ENCODE measurements around the gene BAIAP2.

Gene BAIAP2

DNA sequence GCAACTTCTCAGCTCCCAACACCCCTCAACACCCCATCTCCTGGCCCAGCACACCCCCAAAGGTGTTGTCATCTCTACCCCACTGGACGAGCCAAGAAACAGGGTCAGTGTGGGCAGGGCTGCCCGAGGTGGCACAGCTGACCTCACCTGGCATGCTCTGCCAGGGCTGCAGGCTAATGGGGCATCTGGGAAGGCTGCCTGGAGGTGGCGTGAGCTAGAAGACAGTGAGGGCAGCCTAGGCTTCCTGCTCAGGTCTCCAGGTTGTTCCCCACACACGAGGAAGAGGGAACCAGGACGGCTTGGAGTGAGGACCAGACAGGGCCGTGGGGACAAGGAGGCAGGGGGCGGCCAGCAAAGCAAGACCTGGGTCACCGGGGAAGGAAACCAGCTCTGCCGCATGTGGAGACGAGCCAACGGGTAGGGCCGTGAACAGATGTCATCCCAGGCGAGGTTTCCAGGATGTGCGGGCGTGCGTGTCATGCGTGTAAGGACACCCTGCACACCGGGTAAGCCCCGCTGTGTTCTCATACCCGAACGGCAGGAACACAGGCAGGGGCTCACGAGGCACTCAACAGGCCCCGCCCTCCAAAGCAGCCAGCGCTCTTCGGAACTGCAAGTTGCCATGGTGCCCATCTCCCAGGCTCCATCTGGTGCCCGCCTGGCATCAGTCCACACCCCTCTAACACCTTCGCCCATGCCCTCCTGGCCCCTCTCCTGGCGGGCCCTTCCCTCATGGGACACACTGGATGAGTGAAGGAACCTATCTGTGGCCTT lies 100.7 kb downstream of the BAIAP2 start:
- Histone ChIP-seq H4K20me1 (peaks cover 0 to 71% (median 15%) of the 10 kb centered on the region in 11 experiments; a peak in 11 of 22 replicates), H3K27ac (no peak overlapping the region), H3K4me3 (no peak overlapping the region), H3K36me3 (no peaks in the 10 kb centered on the region), H3K27me3 (peaks cover 0 to 8% (median 0%) of the 10 kb centered on the region in 11 experiments; a peak in 3 of 22 replicates), H3K4me1 (peaks cover 12 to 66% (median 43%) of the 10 kb centered on the region in 10 experiments), H3K4me2 (peak overlapping the region; percentile 27 to 83 (median 68)), H3K9ac (peak overlapping the region in 4 of 11 experiments; percentile 5 to 41 (median 18); a peak in 2 of 22 replicates), H3K9me3 (replicated peaks in 1 of 11) (no peaks in the 10 kb centered on the region)
- no peak for TF ChIP-seq Cebpa-rat (IDR thresholded peaks at IDR 0.05)

DNA sequence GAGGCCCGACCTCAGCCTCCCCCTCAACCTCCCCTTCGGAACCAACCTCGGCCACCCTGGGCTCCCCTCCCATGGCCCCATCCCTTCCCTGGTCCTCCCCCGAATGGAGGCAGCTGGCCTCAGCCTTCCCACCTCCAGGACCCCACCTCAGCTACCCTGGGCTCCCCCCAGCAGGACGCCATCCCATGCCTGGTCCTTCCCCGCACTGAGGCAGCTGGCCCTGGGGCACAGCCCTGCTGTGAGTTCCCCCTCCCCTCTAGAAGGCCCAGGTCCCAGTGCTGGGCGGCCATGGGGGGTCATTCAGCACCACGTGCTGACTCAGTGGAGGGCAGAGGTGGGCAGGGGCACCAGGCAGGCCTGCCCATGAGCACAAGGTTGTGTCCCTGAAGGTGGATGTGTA lies 101.4 kb downstream of the BAIAP2 start:
- Histone ChIP-seq H3K9me3 (replicated peaks in 1 of 11) (no peaks in the 10 kb centered on the region), H3K36me3 (no peaks in the 10 kb centered on the region), H4K20me1 (peaks cover 0 to 70% (median 15%) of the 10 kb centered on the region in 11 experiments; a peak in 11 of 22 replicates), H3K27ac (no peak overlapping the region), H3K4me1 (peaks cover 12 to 72% (median 50%) of the 10 kb centered on the region in 10 experiments), H3K4me2 (peak overlapping the region; percentile 27 to 83 (median 68); a peak in 21 of 22 replicates), H3K9ac (peak overlapping the region in 1 of 11 experiments; percentile 33; a peak in 1 of 22 replicates), H3K4me3 (no peak overlapping the region), H3K27me3 (peaks cover 0 to 8% (median 0%) of the 10 kb centered on the region in 11 experiments; a peak in 3 of 22 replicates)
- no peak for TF ChIP-seq Cebpa-rat (IDR thresholded peaks at IDR 0.05)

DNA sequence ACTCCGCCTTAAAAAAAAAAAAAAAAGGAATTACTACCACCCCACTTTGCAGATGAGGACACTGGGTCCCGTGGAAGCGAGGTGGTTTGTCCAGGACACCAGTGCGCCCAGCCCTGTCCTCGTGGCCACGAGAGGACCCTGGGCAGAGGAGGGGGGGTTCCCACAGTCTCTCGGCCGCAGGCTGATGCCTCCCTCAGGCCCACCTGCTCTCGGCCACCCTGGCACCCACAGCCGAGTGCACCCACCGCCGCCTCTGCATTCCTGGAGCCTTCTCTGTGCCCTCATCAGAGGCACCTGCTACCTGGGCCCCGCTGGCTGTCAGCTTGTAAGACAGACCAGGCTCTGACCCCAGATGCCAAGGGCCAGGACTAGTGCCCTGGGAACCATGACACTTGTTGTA lies 102.3 kb downstream of the BAIAP2 start:
- Histone ChIP-seq H3K27me3 (peaks cover 0 to 8% (median 0%) of the 10 kb centered on the region in 11 experiments; a peak in 3 of 22 replicates), H3K4me2 (0 out of 22 replicates have a peak overlapping the region, but pooled peaks of 1 of the 11 experiments have one; percentile 83), H3K9me3 (replicated peaks in 1 of 11) (no peaks in the 10 kb centered on the region), H3K4me1 (peaks cover 16 to 76% (median 59%) of the 10 kb centered on the region in 10 experiments), H3K36me3 (no peaks in the 10 kb centered on the region), H4K20me1 (peaks cover 0 to 61% (median 15%) of the 10 kb centered on the region in 11 experiments; a peak in 11 of 22 replicates), H3K4me3 (no peak overlapping the region), H3K27ac (no peak overlapping the region), H3K9ac (no peak overlapping the region)
- no peak for TF ChIP-seq Cebpa-rat (IDR thresholded peaks at IDR 0.05)

DNA sequence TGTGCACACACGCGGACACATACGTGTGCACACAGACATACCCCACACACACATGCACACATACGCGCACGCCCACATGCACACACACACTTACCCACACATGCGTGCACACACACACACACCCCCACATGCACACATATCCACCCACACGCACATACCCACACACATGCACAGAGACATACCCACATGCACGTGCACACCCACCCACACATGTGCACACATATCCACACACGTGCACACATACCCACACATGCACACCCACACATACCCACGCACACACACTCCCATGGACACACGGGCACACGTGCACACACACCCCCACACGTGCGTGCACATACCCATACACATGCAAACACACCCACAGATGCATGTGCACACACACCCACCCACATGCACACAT lies 103.1 kb downstream of the BAIAP2 start:
- H3K27ac ChIP-seq, result no peak overlapping the region
- peaks cover 0 to 54% (median 15%) of the 10 kb centered on the region in 11 experiments; a peak in 11 of 22 replicates for H4K20me1 ChIP-seq
- no peak overlapping the region for H3K9ac ChIP-seq
- TF ChIP-seq Cebpa-rat (IDR thresholded peaks at IDR 0.05), result no peak
- H3K27me3 ChIP-seq, result peaks cover 0 to 8% (median 0%) of the 10 kb centered on the region in 11 experiments; a peak in 3 of 22 replicates
- no peak overlapping the region for H3K4me3 ChIP-seq
- H3K9me3 ChIP-seq (replicated peaks in 1 of 11), result no peaks in the 10 kb centered on the region
- H3K4me2 ChIP-seq, result no peak overlapping the region
- H3K4me1 ChIP-seq, result peaks cover 24 to 80% (median 67%) of the 10 kb centered on the region in 10 experiments
- H3K36me3 ChIP-seq, result no peaks in the 10 kb centered on the region

DNA sequence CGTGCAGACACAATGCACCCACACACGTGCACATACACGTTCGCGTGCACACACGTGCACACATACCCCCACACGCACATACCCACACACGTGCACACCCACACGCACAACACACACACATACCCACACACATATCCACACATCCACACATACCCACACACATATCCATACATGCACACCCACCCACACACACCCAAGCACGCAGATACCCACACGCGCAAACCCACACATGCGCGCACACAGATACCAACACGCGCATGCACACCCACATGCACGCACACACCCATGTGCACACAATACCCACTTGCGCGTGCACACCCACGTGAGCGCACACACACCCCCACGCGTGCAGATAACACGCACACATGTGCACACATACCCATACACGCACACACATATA lies 103.5 kb downstream of the BAIAP2 start:
- Histone ChIP-seq H3K27me3 (peaks cover 0 to 8% (median 0%) of the 10 kb centered on the region in 11 experiments; a peak in 3 of 22 replicates), H4K20me1 (peaks cover 0 to 50% (median 15%) of the 10 kb centered on the region in 11 experiments; a peak in 11 of 22 replicates), H3K4me1 (peaks cover 28 to 82% (median 71%) of the 10 kb centered on the region in 10 experiments), H3K4me3 (no peak overlapping the region), H3K4me2 (no peak overlapping the region), H3K9me3 (replicated peaks in 1 of 11) (no peaks in the 10 kb centered on the region), H3K27ac (no peak overlapping the region), H3K36me3 (no peaks in the 10 kb centered on the region), H3K9ac (no peak overlapping the region)
- no peak for TF ChIP-seq Cebpa-rat (IDR thresholded peaks at IDR 0.05)

GRCh38 chr17:81139428-81139827 lies 104.5 kb downstream of the BAIAP2 start:
- Histone ChIP-seq H3K4me1 (peaks cover 37 to 82% (median 72%) of the 10 kb centered on the region in 10 experiments), H3K36me3 (no peaks in the 10 kb centered on the region), H3K9ac (no peak overlapping the region), H3K27me3 (peaks cover 0 to 8% (median 0%) of the 10 kb centered on the region in 11 experiments; a peak in 3 of 22 replicates), H3K9me3 (replicated peaks in 1 of 11) (no peaks in the 10 kb centered on the region), H3K4me3 (no peak overlapping the region), H4K20me1 (peaks cover 0 to 41% (median 13%) of the 10 kb centered on the region in 11 experiments; a peak in 11 of 22 replicates), H3K27ac (no peak overlapping the region), H3K4me2 (peak overlapping the region in 6 of 11 experiments; percentile 11 to 97 (median 82); a peak in 9 of 22 replicates)
- TF ChIP-seq Cebpa-rat (IDR thresholded peaks at IDR 0.05), result no peak

DNA sequence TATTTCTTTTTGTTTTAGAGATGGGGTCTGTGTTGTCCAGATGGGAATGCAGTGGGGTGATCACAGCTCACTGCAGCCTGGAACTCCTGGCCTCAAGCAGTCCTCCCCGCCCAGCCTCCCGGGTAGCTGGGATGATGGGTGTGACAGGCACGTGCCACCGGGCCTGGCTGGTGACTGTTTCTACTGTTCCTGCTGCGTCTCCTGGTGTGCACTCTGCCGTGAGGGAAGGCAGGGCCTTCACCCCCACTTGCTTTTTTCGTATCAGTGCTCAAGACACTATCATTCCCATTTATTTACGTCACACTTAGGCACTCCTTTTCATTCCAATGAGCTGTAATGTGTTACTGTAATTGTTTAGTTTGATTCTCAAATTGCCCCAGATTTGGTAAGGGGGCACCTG lies 105.1 kb downstream of the BAIAP2 start:
- Histone ChIP-seq H3K9me3 (replicated peaks in 1 of 11) (no peaks in the 10 kb centered on the region), H3K27me3 (peaks cover 0 to 6% (median 0%) of the 10 kb centered on the region in 11 experiments; a peak in 3 of 22 replicates), H3K9ac (no peak overlapping the region), H3K36me3 (no peaks in the 10 kb centered on the region), H3K27ac (no peak overlapping the region), H3K4me1 (peaks cover 43 to 82% (median 71%) of the 10 kb centered on the region in 10 experiments), H4K20me1 (peaks cover 0 to 36% (median 7%) of the 10 kb centered on the region in 11 experiments; a peak in 9 of 22 replicates), H3K4me2 (peak overlapping the region in 6 of 11 experiments; percentile 11 to 97 (median 82); a peak in 11 of 22 replicates), H3K4me3 (no peak overlapping the region)
- TF ChIP-seq Cebpa-rat (IDR thresholded peaks at IDR 0.05), result no peak

- Histone ChIP-seq H3K36me3 (no peaks in the 10 kb centered on the region), H4K20me1 (peaks cover 0 to 29% (median under 1%) of the 10 kb centered on the region in 11 experiments; a peak in 6 of 22 replicates), H3K27ac (peak overlapping the region in 3 of 11 experiments; percentile 40 to 64 (median 46); a peak in 4 of 22 replicates), H3K4me1 (peaks cover 39 to 81% (median 71%) of the 10 kb centered on the region in 10 experiments), H3K27me3 (no peaks in the 10 kb centered on the region; a peak in 1 of 22 replicates), H3K4me3 (no peak overlapping the region), H3K4me2 (peak overlapping the region in 8 of 11 experiments; percentile 74 to 97 (median 88); a peak in 12 of 22 replicates), H3K9me3 (replicated peaks in 1 of 11) (no peaks in the 10 kb centered on the region), H3K9ac (peak overlapping the region in 1 of 11 experiments; percentile 46; a peak in 1 of 22 replicates)
- no peak for TF ChIP-seq Cebpa-rat (IDR thresholded peaks at IDR 0.05)
Observed at GRCh38 chr17:81140695-81141094, 105.7 kb downstream of the BAIAP2 start.
